Heart left ventricle (tissue), 16 donors: ENCODE measurements around the gene OASL. TPM values are rescaled to one million over a fixed set of nuclear protein-coding genes. Genes with fewer than 3 reads are reported as not detected.
A peak's percentile ranks its signal among the peaks of the same experiment; 100 is the strongest.

Source experiments
- ATAC-seq, 4 donors: fragments of 200-7000 bp; cut with Tn5 transposase; one replicate each; pipeline ENCODE4 v1.9.1; 2020 to 2022; ENCODE audit warnings: moderate library complexity in 4 of 4, mild to moderate bottlenecking in 3 of 4, moderate number of reproducible peaks in 1 of 4
- DNase-seq, 5 donors: peaks; one replicate each; pipeline ENCODE4 v3.0.0-alpha.2; 2020
- H3K27ac ChIP-seq, 12 donors: fragments of 200-600 bp; sonication (generic) in 4 of 12; one replicate each; pipeline versions ENCODE4 v1.5.0 to v1.8.0; 2016 to 2022; ENCODE audit warnings: mild to moderate bottlenecking in 2 of 12
- H3K27me3 ChIP-seq, 9 donors: fragments of 200-600 bp; sonication (generic) in 2 of 9; one replicate each; pipeline versions ENCODE4 v1.5.1 to v1.8.0; 2016 to 2022; ENCODE audit warnings: mild to moderate bottlenecking in 3 of 9
- H3K36me3 ChIP-seq, 9 donors: fragments of 200-600 bp; sonication (generic) in 2 of 9; one replicate each; pipeline versions ENCODE4 v1.5.0 to v1.8.0; 2018 to 2022; ENCODE audit warnings: mild to moderate bottlenecking in 2 of 9
- H3K4me1 ChIP-seq, 12 donors: fragments of 200-600 bp; sonication (generic) in 4 of 12; one replicate each; pipeline versions ENCODE4 v1.5.0 to v1.8.0; 2016 to 2022; ENCODE audit warnings: mild to moderate bottlenecking in 3 of 12
- H3K4me3 ChIP-seq, 12 donors: fragments of 200-600 bp; sonication (generic) in 4 of 12; one replicate each; pipeline versions ENCODE4 v1.5.0 to v1.8.0; 2017 to 2022; ENCODE audit warnings: mild to moderate bottlenecking in 9 of 12, moderate library complexity in 4 of 12
- H3K9me3 ChIP-seq, 12 donors: fragments of 200-600 bp; sonication (generic) in 4 of 12; one replicate each; pipeline versions ENCODE4 v1.5.0 to v1.8.0; 2016 to 2022; ENCODE audit warnings: mild to moderate bottlenecking in 1 of 12
- CTCF ChIP-seq, 12 donors: fragments of 200-600 bp; sonication (generic) in 4 of 12; IDR thresholded peaks; one replicate each; pipeline versions ENCODE4 v1.5.0 to v1.8.0; 2018 to 2022; ENCODE audit warnings: antibody characterized with exemption in 12 of 12, mild to moderate bottlenecking in 5 of 12
- POLR2A ChIP-seq, 2 donors: fragments of 450-650 bp; IDR thresholded peaks; one replicate each; pipeline ENCODE4 v1.6.1; 2017; ENCODE audit warnings: antibody characterized with exemption in 2 of 2, mild to moderate bottlenecking in 2 of 2, moderate library complexity in 2 of 2
- WGBS, 4 donors: extraction: QIAGEN DNeasy Blood & Tissue Kit in 2 of 4; methylation state at CpG; one replicate each; pipeline versions ENCODE4 v1.1.5 to v1.1.7; 2013 to 2018; 5-methylcytosine and 5-hydroxymethylcytosine counted together
- intact Hi-C, 10 donors: fragments of 100-400 bp; cut with DNase I; formaldehyde crosslinking; loops; one replicate each; pipeline versions ENCODE4 v1.11.1 to v1.14.2; 2022
- polyA plus RNA-seq, 2 donors: library from polyadenylated mRNA; stranded (reverse); fragments of 200-250 nt; gene quantifications; one replicate each; pipeline ENCODE4 v1.2.3, GENCODE V29; 2013
- total RNA-seq, 9 donors: library from RNA; depleted of rRNA in 2 of 9; stranded (reverse); fragments of >200 nt in 2 of 9; fragmentation: NEBNext Ultra II Directional in 3 of 9; extraction: Animal tissue kit (Norgen Biotek cat#: 25700) in 3 of 9; gene quantifications; one replicate each; pipeline versions ENCODE4 v1.1.0 to v1.2.4, GENCODE V29; 2016 to 2023
- donor health status: ischemic (EF 13 %, LVEDD 7.1; RV severe dilation, severe dysfunction).
- donor health status: healthy with polysubstance abuse.
- donor health status: DM: no; HTN: yes; CAD: no.
- donor health status: DM: no; HTN: no; CAD: no.
- donor health status: ischemic (EF 25% LVEDD 6.9; RV normal size, moderate dysfunction).
- donor health status: ischemic (EF 25% LVEDD 5.7; RV mildly dilated, moderate dysfunction).
- donor health status: healthy.
- donor health status: DM: yes; HTN: yes; CAD: no.
- donor health status: ischemic (EF 35%, LVEDD 5.7; RV mildly dilated, moderate dysfunction).
- donor health status: nonischemic (EF 11% LVEDD 7.7; RV severe dilation, severe dysfunction).
- donor health status: DM: yes; HTN: yes; CAD: no.
- donor health status: PGD.
- donor health status: ischemic (EF 29% LVEDD 5.4; RV normal size, mild dysfunction).
- donor health status: nonischemic (EF 23%, LVEDD 6.1; RV moderate dilation, normal function).

Gene OASL
- total and polyA plus RNA-seq, 11 donors, result 0.32 to 5.0 (median 0.53) TPM; not detected in 1

- H3K4me3 ChIP-seq, result no peak overlapping the region
- H3K27me3 ChIP-seq, result no peaks in the 10 kb centered on the region
- no peaks in the 10 kb centered on the region for H3K9me3 ChIP-seq
- H3K27ac ChIP-seq, result no peak overlapping the region
- TF ChIP-seq POLR2A (IDR thresholded peaks at IDR 0.05) (no peak), CTCF (IDR thresholded peaks at IDR 0.05) (no peak)
- WGBS, 4 donors, result 85 to 91% (median 87%) methylated on average over 11 of the region's 11 CpGs
- H3K4me1 ChIP-seq, result peaks cover 0 to 13% (median 3%) of the 10 kb centered on the region in 12 donors
- intact Hi-C loops, result loop anchor here in 9 of 10 donors (5.0 to 10.0 kb wide), 4 partner anchors 35 to 170 kb away; no protein-coding TSS in a partner anchor
- no peaks in the 10 kb centered on the region for H3K36me3 ChIP-seq
- DNase-seq (no peak), ATAC-seq (no peak)
These were observed 23.5 kb upstream of the OASL start for GRCh38 chr12:121062391-121063045.

GRCh38 chr12:121061831-121062230 lies 22.8 kb upstream of the OASL start:
- intact Hi-C loops, result loop anchor here (2.0 to 10.0 kb wide), 5 partner anchors 35 to 170 kb away; no protein-coding TSS in a partner anchor

GRCh38 chr12:121060149-121061001 lies 21.3 kb upstream of the OASL start:
- peak; percentile 26 to 57 (median 44) for TF ChIP-seq CTCF (IDR thresholded peaks at IDR 0.05)
- no peak for TF ChIP-seq POLR2A (IDR thresholded peaks at IDR 0.05)
- Histone ChIP-seq H3K4me1 (peaks cover 0 to 13% (median 3%) of the 10 kb centered on the region in 12 donors), H3K36me3 (no peaks in the 10 kb centered on the region), H3K27me3 (no peaks in the 10 kb centered on the region), H3K9me3 (no peaks in the 10 kb centered on the region), H3K4me3 (peak overlapping the region in 10 of 12 donors; percentile 1 to 54 (median 40)), H3K27ac (peak overlapping the region; percentile 17 to 89 (median 70))
- peak; percentile 65 to 95 (median 81) for ATAC-seq
- peak in 3 of 5 donors; percentile 37 to 50 (median 43) for DNase-seq
- intact Hi-C loops, result loop anchor here (1.0 to 10.0 kb wide), 6 partner anchors 36 to 172 kb away; no protein-coding TSS in a partner anchor
- WGBS, 4 donors, result 42 to 54% (median 48%) methylated on average over 16 of the region's 16 CpGs

More at GRCh38 chr12:121061831-121062230, 22.8 kb upstream of the OASL start:
- Histone ChIP-seq H3K4me3 (no peak overlapping the region), H3K4me1 (peaks cover 0 to 13% (median 3%) of the 10 kb centered on the region in 12 donors), H3K36me3 (no peaks in the 10 kb centered on the region), H3K9me3 (no peaks in the 10 kb centered on the region), H3K27ac (no peak overlapping the region), H3K27me3 (no peaks in the 10 kb centered on the region)
- ATAC-seq, result no peak
- DNase-seq, result no peak
- peak in 8 of 12 donors; percentile 14 to 43 (median 28) for TF ChIP-seq CTCF (IDR thresholded peaks at IDR 0.05)
- no peak for TF ChIP-seq POLR2A (IDR thresholded peaks at IDR 0.05)
- WGBS, 4 donors, result 41 to 61% (median 50%) methylated on average over 2 of the region's 2 CpGs
